GM21576 (cell line): ENCODE measurements around the gene YIPF5.
A peak's percentile ranks its signal among the peaks of the same experiment; 100 is the strongest.

Source experiments
- ATAC-seq: cut with Tn5 transposase; IDR thresholded peaks from one replicate; pipeline ENCODE4 v1.9.1; 2021; ENCODE audit warnings: mild to moderate bottlenecking, moderate library complexity; ENCODE audit not compliant: unreplicated experiment

Gene YIPF5

GRCh38 chr5:144170276-144171024 is at the start of gene YIPF5, which contains the start of gene KCTD16:
YIPF5 (minus strand) TSS chr5:144170659; CDS start chr5:144169955, 704 bp downstream.
KCTD16 (plus strand) TSS chr5:144170873.
- ATAC-seq, result peak; percentile 99

DNA sequence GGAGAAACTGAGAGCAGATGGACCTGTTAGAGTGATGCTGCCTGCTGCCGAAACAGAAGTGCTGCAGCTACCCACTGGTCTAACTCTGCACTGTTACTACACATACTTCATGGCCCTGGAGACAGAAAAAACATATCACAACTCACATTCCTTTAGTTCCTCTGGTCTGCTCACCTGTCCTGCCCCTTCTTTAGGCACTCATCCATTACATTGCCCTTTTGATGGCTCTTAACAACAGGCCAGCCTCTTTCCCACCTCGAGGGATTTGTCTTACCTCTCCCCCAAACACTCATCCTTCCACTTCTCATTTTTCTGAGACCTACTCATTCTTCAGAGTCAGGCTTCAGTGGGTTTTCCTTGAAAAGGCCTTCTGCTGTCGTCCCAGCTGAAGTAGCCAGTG is 49.4 kb upstream of the YIPF5 start:
- ATAC-seq, result no peak

DNA sequence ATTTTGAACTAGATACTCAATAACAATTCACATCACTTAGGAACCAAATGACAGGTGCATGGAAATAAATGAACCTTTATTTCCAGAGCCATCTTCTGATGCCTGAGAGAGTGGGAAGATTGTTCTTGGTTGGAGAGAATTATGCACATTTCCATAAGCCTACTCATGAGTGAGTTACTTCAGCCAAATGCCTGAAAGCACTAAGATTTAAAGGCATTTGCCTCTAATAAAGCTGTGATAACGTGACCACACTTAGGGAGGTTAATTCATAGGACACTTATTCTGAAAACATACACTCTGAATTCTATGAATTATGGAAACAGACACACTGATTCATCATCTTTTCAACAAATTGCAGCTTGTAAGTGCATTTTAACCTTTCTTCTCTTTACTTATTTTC is 40.2 kb upstream of the YIPF5 start:
- ATAC-seq, result no peak

GRCh38 chr5:144209361-144209760 is 38.9 kb upstream of the YIPF5 start:
- no peak for ATAC-seq

DNA sequence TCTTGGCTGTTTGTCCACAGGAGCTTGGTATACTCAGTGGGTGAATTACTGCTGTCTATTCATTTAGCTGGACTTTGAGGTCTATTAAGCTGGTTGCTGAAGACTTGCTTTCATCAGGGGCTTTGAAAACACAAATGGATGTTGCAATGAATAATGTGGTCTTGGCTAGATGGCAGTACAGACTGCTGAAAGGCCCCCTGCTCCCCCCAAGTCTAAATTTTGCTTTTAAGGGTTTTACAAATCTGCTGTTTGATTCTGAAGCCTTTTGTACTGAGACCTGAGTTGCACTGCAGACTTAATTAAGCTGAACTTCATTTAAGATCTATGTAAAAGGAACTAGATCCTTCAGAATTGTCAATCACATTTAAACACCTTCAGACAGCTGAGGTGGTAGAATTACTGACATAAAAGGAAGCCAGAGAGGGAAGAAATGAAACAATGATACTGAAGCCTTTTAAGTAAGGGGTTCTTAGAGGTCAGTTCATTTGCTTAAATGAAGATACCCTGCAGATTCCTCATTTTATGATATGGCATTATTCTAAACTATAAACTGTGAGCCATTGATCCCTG is 37.5 kb upstream of the YIPF5 start:
- no peak for ATAC-seq

GRCh38 chr5:144206141-144206540 is 35.7 kb upstream of the YIPF5 start:
- ATAC-seq, result no peak

- ATAC-seq, result no peak
These were observed 34.7 kb upstream of the YIPF5 start for GRCh38 chr5:144205141-144205551.

DNA sequence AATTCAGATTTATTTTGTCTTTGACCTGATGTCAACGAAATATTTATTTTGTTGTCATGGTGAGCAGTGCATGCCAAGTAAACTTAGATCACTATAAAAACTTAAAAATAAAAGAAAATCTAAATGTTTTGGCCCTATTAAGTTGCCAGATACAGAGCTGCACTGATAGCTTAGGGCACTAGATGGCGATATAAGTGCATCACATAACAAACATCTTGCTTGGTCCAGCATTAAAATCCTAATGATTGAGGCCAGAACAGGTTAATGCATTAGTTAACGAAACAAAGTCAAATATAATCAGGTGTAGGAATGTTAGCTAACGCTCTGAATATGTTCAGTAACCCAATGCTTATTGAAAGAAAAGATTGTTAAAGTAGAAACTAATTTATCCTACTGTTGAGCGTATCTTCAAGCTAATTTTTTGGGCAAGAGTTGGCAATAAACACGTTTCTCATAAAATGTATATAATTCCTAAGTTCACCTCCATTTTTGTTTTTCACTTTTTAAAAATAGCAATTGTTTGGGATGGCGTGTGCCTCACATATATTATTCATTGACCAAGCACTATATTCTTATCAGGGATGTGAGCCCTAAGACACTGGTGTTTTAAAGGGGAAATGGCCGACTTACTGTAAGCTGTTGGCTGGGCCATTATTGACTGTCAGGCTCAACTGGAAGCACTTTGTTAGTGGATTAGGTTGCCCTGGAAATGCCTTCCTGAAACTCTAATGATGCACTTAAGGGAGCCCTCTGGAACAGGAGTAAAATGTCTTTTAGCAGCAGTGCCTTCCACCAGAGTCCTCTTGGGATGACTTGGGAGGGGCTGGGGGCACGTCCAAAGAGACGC is 33.5 kb upstream of the YIPF5 start:
- ATAC-seq, result peak; percentile 83

GRCh38 chr5:144202726-144203125 is 32.3 kb upstream of the YIPF5 start:
- no peak for ATAC-seq

DNA sequence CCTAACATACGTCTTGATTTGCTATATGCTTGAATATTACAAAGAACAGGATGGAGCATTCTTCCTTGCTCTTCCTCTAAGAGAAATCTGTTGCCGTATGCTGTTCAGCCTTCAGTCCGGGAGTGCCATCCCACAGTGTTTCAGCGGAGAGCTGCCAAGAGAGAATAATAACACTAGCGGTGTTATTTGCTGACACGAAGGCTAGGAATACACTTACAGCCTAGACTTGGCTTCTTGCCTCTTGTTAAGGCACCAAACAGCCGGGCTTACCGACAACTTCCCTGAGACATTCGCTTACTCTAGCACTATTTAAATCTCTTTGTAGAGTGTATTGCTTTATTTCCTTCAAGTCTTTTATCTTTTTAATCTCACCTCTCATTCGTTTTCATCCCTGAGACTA is 31.6 kb upstream of the YIPF5 start:
- no peak for ATAC-seq

- no peak for ATAC-seq
These were observed 31.1 kb upstream of the YIPF5 start for GRCh38 chr5:144201588-144201987.

DNA sequence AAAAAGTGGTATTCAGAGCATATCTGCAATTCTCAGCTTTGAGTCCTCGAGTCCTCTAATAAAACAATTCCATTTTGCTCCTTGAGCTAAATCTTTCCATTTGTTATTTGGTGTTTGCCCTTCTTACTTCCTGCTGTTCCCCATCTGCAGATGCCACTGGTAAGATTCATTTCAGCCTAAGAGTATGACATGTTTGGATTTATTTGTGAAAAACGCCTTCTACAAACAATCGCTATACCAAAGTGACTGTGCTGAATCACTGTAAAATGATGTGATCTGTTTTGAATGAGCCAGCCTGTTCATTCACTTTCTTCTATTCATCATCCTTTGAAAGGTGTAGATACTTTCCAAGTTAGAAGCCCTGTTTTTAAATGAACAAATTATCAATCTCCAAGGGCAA is 27.9 kb upstream of the YIPF5 start:
- no peak for ATAC-seq

DNA sequence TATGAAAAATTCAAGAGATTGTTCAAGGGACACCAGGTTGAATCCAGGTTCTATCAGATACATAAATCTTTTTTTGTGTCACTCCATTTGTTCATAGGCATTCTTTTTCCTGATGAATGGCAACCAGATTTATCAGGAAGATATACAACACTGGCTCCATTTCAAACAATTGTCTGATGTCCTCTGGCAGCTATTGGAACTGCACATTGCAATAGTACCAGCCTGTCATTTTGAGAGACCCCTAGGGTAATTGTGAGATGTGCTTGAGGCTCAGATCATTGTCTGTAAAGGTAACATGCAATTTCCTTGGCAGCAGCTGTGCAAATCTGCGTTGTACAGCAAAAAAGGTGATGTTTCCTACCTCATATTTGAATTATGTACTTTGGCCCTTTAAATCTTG is 26.2 kb upstream of the YIPF5 start:
- ATAC-seq, result no peak

DNA sequence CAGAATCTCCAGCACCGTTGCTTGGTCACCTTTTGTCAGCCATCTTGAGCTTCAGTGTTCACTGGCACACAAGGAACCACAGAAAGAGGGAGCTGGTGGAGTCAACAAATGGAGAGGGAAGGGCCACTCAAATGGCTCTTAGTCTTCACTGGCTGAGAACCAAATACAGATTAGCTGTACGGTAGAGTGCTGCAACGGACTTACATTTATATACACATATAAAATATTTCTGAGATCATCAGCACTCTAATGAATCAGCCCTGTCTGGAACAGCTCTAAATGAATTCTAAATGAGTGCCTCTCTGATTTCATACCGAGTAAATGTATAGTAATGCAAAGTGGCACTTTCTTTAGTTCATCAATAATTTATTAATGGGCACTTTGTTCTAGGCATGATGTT is 25.0 kb upstream of the YIPF5 start:
- no peak for ATAC-seq

DNA sequence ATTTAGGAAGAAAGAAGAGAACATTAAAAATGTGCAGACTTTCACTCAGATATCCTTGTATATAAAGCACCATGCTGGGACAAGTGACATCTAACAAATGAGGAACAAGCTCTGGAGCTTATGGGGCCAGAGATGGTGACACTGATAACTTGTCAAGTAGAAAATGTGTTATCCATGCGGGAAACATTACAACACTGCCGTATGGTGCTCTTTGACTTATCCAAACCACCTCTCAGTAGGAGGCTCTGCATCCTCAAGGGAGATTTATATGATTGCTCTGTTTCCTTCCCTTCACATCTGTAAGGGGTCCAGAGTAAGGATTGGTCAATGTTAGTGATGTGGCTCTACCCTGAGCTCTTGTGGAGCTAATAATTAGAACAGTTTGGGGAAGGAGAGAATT is 23.7 kb upstream of the YIPF5 start:
- ATAC-seq, result no peak

GRCh38 chr5:144192661-144193060 is 22.2 kb upstream of the YIPF5 start:
- ATAC-seq, result no peak

DNA sequence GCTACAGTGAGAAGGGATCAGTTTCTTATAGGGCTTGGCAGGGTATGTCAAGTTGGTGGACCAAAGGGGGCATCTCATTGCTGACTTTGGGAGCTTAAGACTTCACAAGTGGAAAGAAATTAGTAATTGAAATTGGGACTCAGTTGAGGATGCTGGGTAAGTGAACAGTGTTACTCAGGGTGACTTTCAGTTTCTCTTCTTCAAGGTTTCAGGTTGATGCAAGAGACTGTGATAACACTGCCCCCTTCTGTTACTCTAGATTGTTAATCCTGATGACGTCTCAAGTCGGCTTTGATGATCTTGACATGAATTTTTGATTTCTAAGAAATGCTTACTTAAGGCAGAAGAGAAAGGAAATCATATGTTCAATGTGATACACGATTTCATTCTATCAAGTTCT is 21.5 kb upstream of the YIPF5 start:
- ATAC-seq, result peak; percentile 90

GRCh38 chr5:144191531-144191930 is 21.1 kb upstream of the YIPF5 start:
- no peak for ATAC-seq

DNA sequence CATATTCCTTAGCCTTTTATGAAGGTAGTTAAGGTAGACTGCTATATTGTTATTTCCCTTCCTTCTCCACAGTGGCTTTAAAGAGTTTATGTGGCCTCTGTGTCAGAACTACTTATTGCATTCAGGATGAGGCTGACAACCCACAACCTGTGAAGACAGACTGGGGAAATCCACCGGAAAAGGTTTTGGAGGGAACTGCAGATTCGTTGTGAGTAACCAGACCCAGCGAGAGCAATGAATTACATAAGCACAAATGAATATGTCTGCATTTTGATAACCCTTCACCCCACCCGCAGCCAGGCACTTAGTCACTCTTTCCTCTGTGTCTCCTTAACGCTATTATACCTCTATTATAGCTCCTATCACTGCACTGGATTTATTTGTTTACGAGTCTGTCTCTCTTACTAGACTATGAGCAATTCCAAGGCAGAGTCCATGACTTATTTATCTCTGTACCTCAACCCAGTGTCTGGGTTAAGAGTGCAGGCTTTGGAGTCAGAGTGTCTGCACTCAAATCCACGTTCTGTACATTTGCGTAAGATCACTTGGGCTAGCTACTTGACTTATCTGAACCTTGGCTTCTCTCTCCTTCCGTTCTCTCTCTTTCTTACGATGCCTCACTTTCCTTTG is 19.5 kb upstream of the YIPF5 start:
- ATAC-seq, result peak; percentile 43

GRCh38 chr5:144187699-144188294 is 17.3 kb upstream of the YIPF5 start:
- peak; percentile 75 for ATAC-seq
